T-helper 2 cell treated with Interferon-gamma antibody and Interleukin-4, amounts not matched to agents 100 ng/mL and 5 ng/mL, for 36 hours (primary cell): ENCODE data around the gene ACVR2B. TPM values are rescaled to one million over a fixed set of nuclear protein-coding genes. Genes with fewer than 3 reads are reported as not detected.
"Not testable (repeated sequence)": the region's sequence is repeated elsewhere in the genome, so short reads cannot be mapped to it uniquely, and the experiment has no call there.

Experiments
- intact Hi-C: fragments of 100-400 bp; cut with micrococcal nuclease; formaldehyde crosslinking; loops from one replicate; pipeline ENCODE4 v1.15.1; 2023
- total RNA-seq: library from RNA; stranded (reverse); gene quantifications from 2 replicates; pipeline ENCODE4 v1.2.3, GENCODE V29; 2022

The ACVR2B gene
- total RNA-seq: 6.8 and 7.3 TPM in 2 replicates

GRCh38 chr3:38453075-38453912, at the start of gene ACVR2B:
Gene ACVR2B (plus strand): TSS chr3:38453890. CDS start chr3:38454323, 433 bp downstream.
- intact Hi-C loops: loop anchor here (1.0 kb wide), 1 partner anchor 316 kb away; the partner anchor contains the start of gene ACAA1

GRCh38 chr3:38404286-38404685, 49.4 kb upstream of the ACVR2B start:
- intact Hi-C loops: no loop called here

GRCh38 chr3:38411591-38411990, 42.1 kb upstream of the ACVR2B start:
- intact Hi-C loops: no loop called here

- intact Hi-C loops: loop anchor here (10.0 kb wide), 1 partner anchor 46 kb away; no protein-coding TSS in a partner anchor
Measured at GRCh38 chr3:38420758-38421157, 32.9 kb upstream of the ACVR2B start.

- intact Hi-C loops: loop anchor here (10.0 kb wide), 1 partner anchor 47 kb away; no protein-coding TSS in a partner anchor
Measured at GRCh38 chr3:38421679-38422336, 31.9 kb upstream of the ACVR2B start.

GRCh38 chr3:38426798-38427426, 26.8 kb upstream of the ACVR2B start:
- intact Hi-C loops: loop anchor here (10.0 kb wide), 1 partner anchor 52 kb away; no protein-coding TSS in a partner anchor

GRCh38 chr3:38432871-38433658, 20.6 kb upstream of the ACVR2B start:
- intact Hi-C loops: not testable (repeated sequence)

GRCh38 chr3:38433661-38434060, 20.0 kb upstream of the ACVR2B start:
- intact Hi-C loops: not testable (repeated sequence)

GRCh38 chr3:38438436-38439069, 15.1 kb upstream of the ACVR2B start:
- intact Hi-C loops: not testable (repeated sequence)

GRCh38 chr3:38443205-38443604, 10.5 kb upstream of the ACVR2B start:
- intact Hi-C loops: not testable (repeated sequence)

- intact Hi-C loops: no loop called here
Measured at GRCh38 chr3:38446085-38446686, 7.5 kb upstream of the ACVR2B start.

- intact Hi-C loops: no loop called here
Measured at GRCh38 chr3:38446812-38447211, 6.9 kb upstream of the ACVR2B start.

GRCh38 chr3:38450853-38451252, 2.8 kb upstream of the ACVR2B start:
- intact Hi-C loops: no loop called here

- intact Hi-C loops: loop anchor here (1.0 to 2.0 kb wide), 3 partner anchors 25 to 317 kb away; partner anchors contain the start of genes ACAA1 and OXSR1
Measured at GRCh38 chr3:38453913-38454177, 155 bp downstream of the ACVR2B start.

GRCh38 chr3:38454178-38454883, 641 bp downstream of the ACVR2B start:
- intact Hi-C loops: loop anchor here (1.0 to 2.0 kb wide), 2 partner anchors 24 to 289 kb away; partner anchors contain the start of gene OXSR1

GRCh38 chr3:38454884-38455638, 1.4 kb downstream of the ACVR2B start:
- intact Hi-C loops: loop anchor here (1.0 to 2.0 kb wide), 3 partner anchors 24 to 290 kb away; partner anchors contain the start of genes EXOG and OXSR1

- intact Hi-C loops: loop anchor here (1.0 to 2.0 kb wide), 2 partner anchors 23 to 40 kb away; partner anchors contain the start of gene EXOG
Measured at GRCh38 chr3:38455639-38456430, 2.1 kb downstream of the ACVR2B start.
